PC-9 (cell line): ENCODE data around the gene GAS7. TPM values are rescaled to one million over a fixed set of nuclear protein-coding genes. Genes with fewer than 3 reads are reported as not detected.

Experiments used
- BruUV-seq: library from RNA; stranded (reverse); fragments of 400-500 nt; replicated peaks from 2 replicates; lab custom pipeline; 2021; lab: Mats Ljungman, UMichigan
- CTCF ChIA-PET: fragments of 300-600 bp; sonication (Branson Sonifier 250); formaldehyde crosslinking; loops from one replicate; lab custom pipeline; 2022; ENCODE audit warnings: antibody characterized with exemption; lab: Charles Lee
- POLR2A ChIA-PET: fragments of 300-600 bp; sonication (Branson Sonifier 250); formaldehyde crosslinking; loops from one replicate; lab custom pipeline; 2022; ENCODE audit warnings: antibody characterized with exemption; ENCODE audit not compliant: unreplicated experiment; lab: Charles Lee
- DNase-seq, 2 experiments: peaks; one replicate each; pipeline versions ENCODE4 v3.0.0 to v3.0.0-alpha.2; 2015 to 2022; ENCODE audit warnings: mixed read lengths in 1 of 2
- H2AFZ ChIP-seq: fragments of 200-600 bp; sonication (generic); 2 replicates; pipeline ENCODE4 v1.8.1; 2017; ENCODE audit warnings: antibody characterized with exemption
- H3F3A ChIP-seq: fragments of 200-600 bp; sonication (generic); 2 replicates; pipeline ENCODE4 v1.8.1; 2017; ENCODE audit warnings: antibody characterized with exemption, mild to moderate bottlenecking, low read depth; ENCODE audit not compliant: insufficient read depth
- H3K27ac ChIP-seq: fragments of 200-600 bp; sonication (generic); 2 replicates; pipeline ENCODE4 v1.6.1; 2016; ENCODE audit warnings: mixed run types
- H3K27me3 ChIP-seq: fragments of 200-600 bp; sonication (generic); 2 replicates; pipeline ENCODE4 v1.6.1; 2016; ENCODE audit warnings: low read depth, mixed run types; ENCODE audit not compliant: insufficient read depth
- H3K36me3 ChIP-seq: fragments of 200-600 bp; sonication (generic); 2 replicates; pipeline ENCODE4 v1.6.1; 2016; ENCODE audit warnings: low read depth, mixed run types
- H3K4me1 ChIP-seq: fragments of 200-600 bp; sonication (generic); replicated peaks from 2 replicates; pipeline ENCODE4 v1.6.1; 2016; ENCODE audit warnings: mixed run types; ENCODE audit not compliant: insufficient read depth
- H3K4me2 ChIP-seq: fragments of 200-600 bp; sonication (generic); 2 replicates; pipeline ENCODE4 v1.6.1; 2017; ENCODE audit warnings: mixed run types
- H3K4me3 ChIP-seq: fragments of 200-600 bp; sonication (generic); 2 replicates; pipeline ENCODE4 v1.6.1; 2016; ENCODE audit warnings: mixed run types
- H3K79me2 ChIP-seq: fragments of 200-600 bp; sonication (generic); 2 replicates; pipeline ENCODE4 v1.6.1; 2017; ENCODE audit warnings: low read depth, mixed run types
- H3K9me2 ChIP-seq: fragments of 200-600 bp; sonication (generic); 2 replicates; pipeline ENCODE4 v1.8.1; 2017; ENCODE audit warnings: mild to moderate bottlenecking; ENCODE audit not compliant: insufficient read depth
- H3K9me3 ChIP-seq: fragments of 200-600 bp; sonication (generic); 2 replicates; pipeline ENCODE4 v1.8.1; 2016; ENCODE audit warnings: low read depth; ENCODE audit not compliant: insufficient read depth
- H4K20me1 ChIP-seq: fragments of 200-600 bp; sonication (generic); 2 replicates; pipeline ENCODE4 v1.8.1; 2017; ENCODE audit not compliant: insufficient read depth
- CTCF ChIP-seq: fragments of 200-600 bp; sonication (generic); conservative IDR thresholded peaks from 2 replicates; pipeline ENCODE4 v1.6.1; 2017; ENCODE audit warnings: mixed run types, antibody characterized with exemption, mild to moderate bottlenecking, moderate library complexity
- EZH2 ChIP-seq: fragments of 200-600 bp; sonication (generic); IDR thresholded peaks from 2 replicates; pipeline ENCODE4 v1.8.0; 2017; ENCODE audit warnings: antibody characterized with exemption, low read depth
- intact Hi-C: fragments of 100-400 bp; cut with micrococcal nuclease; formaldehyde crosslinking; loops from one replicate; pipeline ENCODE4 v1.10.0; 2022; ENCODE audit not compliant: unreplicated experiment
- total RNA-seq: library from RNA; stranded (reverse); gene quantifications from 2 replicates; pipeline ENCODE4 v1.2.3, GENCODE V29; 2021

GAS7 gene
- total RNA-seq, 1 experiment from 2014 or later = not detected

- H3K79me2 ChIP-seq = no peaks in the 10 kb centered on the region
- no peak overlapping the region for H3K4me3 ChIP-seq
- CTCF ChIA-PET = no interaction called here
- POLR2A ChIA-PET = no interaction called here
- H3K4me2 ChIP-seq = no peak overlapping the region
- H3K9me2 ChIP-seq = no peaks in the 10 kb centered on the region
- BruUV-seq = no TSS peak
- H4K20me1 ChIP-seq = no peaks in the 10 kb centered on the region
- H3K36me3 ChIP-seq = no peaks in the 10 kb centered on the region
- H3F3A ChIP-seq = no peaks in the 10 kb centered on the region
- H3K9me3 ChIP-seq = no peaks in the 10 kb centered on the region
- TF ChIP-seq EZH2 = no peak
- peak; percentile 79 for TF ChIP-seq CTCF
- peaks cover 40% of the 10 kb centered on the region for H3K27me3 ChIP-seq
- intact Hi-C loops = no loop called here
- H3K4me1 ChIP-seq = no peaks in the 10 kb centered on the region
- no peak overlapping the region for H2AFZ ChIP-seq
- H3K27ac ChIP-seq = no peak overlapping the region
- peak in 1 of 2 experiments; percentile 10 for DNase-seq
Observed at GRCh38 chr17:9987779-9988585, 210.4 kb downstream of the GAS7 start.

GRCh38 chr17:9986754-9987382, 211.5 kb downstream of the GAS7 start:
- no peak for TF ChIP-seq EZH2
- CTCF ChIA-PET = interaction anchor here (0.6 kb wide), 1 partner anchor 360 kb away, joined by 3 read pairs; no protein-coding TSS in a partner anchor
- Histone ChIP-seq H3K79me2 (no peaks in the 10 kb centered on the region), H2AFZ (no peak overlapping the region), H4K20me1 (no peaks in the 10 kb centered on the region), H3K27ac (no peak overlapping the region), H3K27me3 (peaks cover 43% of the 10 kb centered on the region), H3K4me3 (no peak overlapping the region), H3K36me3 (no peaks in the 10 kb centered on the region), H3K4me2 (no peak overlapping the region), H3K9me2 (no peaks in the 10 kb centered on the region), H3K4me1 (no peaks in the 10 kb centered on the region), H3K9me3 (no peaks in the 10 kb centered on the region), H3F3A (no peaks in the 10 kb centered on the region)
- no TSS peak for BruUV-seq
- POLR2A ChIA-PET = no interaction called here
- no peak for DNase-seq
- intact Hi-C loops = no loop called here

- Histone ChIP-seq H3K79me2 (no peaks in the 10 kb centered on the region), H3K36me3 (no peaks in the 10 kb centered on the region), H3K27me3 (peaks cover 40% of the 10 kb centered on the region), H3K4me2 (no peak overlapping the region), H3F3A (no peaks in the 10 kb centered on the region), H3K4me3 (no peak overlapping the region), H2AFZ (no peak overlapping the region), H3K4me1 (no peaks in the 10 kb centered on the region), H3K27ac (no peak overlapping the region), H3K9me2 (no peaks in the 10 kb centered on the region), H4K20me1 (no peaks in the 10 kb centered on the region), H3K9me3 (no peaks in the 10 kb centered on the region)
- intact Hi-C loops = no loop called here
- ChIA-PET CTCF (no interaction called here), POLR2A (no interaction called here)
- DNase-seq = no peak
- BruUV-seq = no TSS peak
- TF ChIP-seq CTCF = no peak
- TF ChIP-seq EZH2 = no peak
Observed at GRCh38 chr17:9985646-9986045, 212.8 kb downstream of the GAS7 start.
